K562 (cell line): ENCODE results near the gene WIPF2. TPM values are rescaled to one million over a fixed set of nuclear protein-coding genes. Genes with fewer than 3 reads are reported as not detected.

Experiments used
- ATF7 ChIP-seq: fragments of 450-650 bp; IDR thresholded peaks from 2 replicates; pipeline ENCODE4 v1.7.1; 2014; ENCODE audit warnings: mild to moderate bottlenecking, moderate library complexity
- BHLHE40 ChIP-seq: IDR thresholded peaks from 2 replicates; pipeline ENCODE4 v1.6.1; 2011; ENCODE audit warnings: low read length, improper control_type of control experiment
- DPF2 ChIP-seq: fragments of 450-650 bp; IDR thresholded peaks from 2 replicates; pipeline ENCODE4 v1.6.1; 2016
- ESRRA ChIP-seq: fragments of 450-650 bp; IDR thresholded peaks from 2 replicates; pipeline ENCODE4 v1.6.1; 2014; ENCODE audit warnings: low read depth, mild to moderate bottlenecking, moderate library complexity, borderline replicate concordance
- FOSL1 ChIP-seq: fragments of 200-800 bp; sonication (Bioruptor generic); conservative IDR thresholded peaks from 2 replicates; pipeline ENCODE4 v1.6.1; 2016; ENCODE audit warnings: missing genetic modification characterization, missing compliant biosample characterization
- GABPB1 ChIP-seq: sonication (generic); formaldehyde crosslinking; IDR thresholded peaks from 2 replicates; pipeline ENCODE4 v1.8.0; 2022; ENCODE audit warnings: mild to moderate bottlenecking, missing genetic modification reagents
- JUND ChIP-seq, 2 experiments: IDR thresholded peaks; 2 replicates in 1 of 2; 3 replicates in 1 of 2; pipeline ENCODE4 v1.6.1; 2011; ENCODE audit warnings: borderline replicate concordance in 2 of 2, low read depth in 2 of 2, low read length in 2 of 2, improper control_type of control experiment in 1 of 2, missing biosample characterization in 1 of 2, missing genetic modification characterization in 1 of 2, missing genetic modification reagents in 1 of 2
- KDM1A ChIP-seq, 2 experiments: fragments of 450-650 bp; IDR thresholded peaks; 2 replicates each; pipeline ENCODE4 v1.6.1; 2016; ENCODE audit warnings: mild to moderate bottlenecking in 2 of 2
- L3MBTL2 ChIP-seq: fragments of 450-650 bp; IDR thresholded peaks from 2 replicates; pipeline ENCODE4 v1.6.1; 2016; ENCODE audit warnings: mild to moderate bottlenecking, moderate library complexity
- MAZ ChIP-seq, 2 experiments: fragments of 450-650 bp in 1 of 2; sonication (generic) in 1 of 2; formaldehyde crosslinking; IDR thresholded peaks in 1 of 2; conservative IDR thresholded peaks in 1 of 2; 2 replicates each; pipeline versions ENCODE4 v1.4.0 to v1.5.0; 2020; ENCODE audit warnings: mild to moderate bottlenecking in 1 of 2, missing genetic modification reagents in 1 of 2
- MITF ChIP-seq: IDR thresholded peaks from 2 replicates; pipeline ENCODE4 v1.6.1; 2014; ENCODE audit warnings: antibody characterized with exemption
- MYC ChIP-seq, 2 experiments: fragments of 250-450 bp in 1 of 2; sonication (Bioruptor Pico) in 1 of 2; IDR thresholded peaks; 2 replicates each; pipeline versions ENCODE4 v1.5.1 to v1.6.1; 2012 to 2021; ENCODE audit warnings: low read depth in 2 of 2, borderline replicate concordance in 1 of 2, improper control_type of control experiment in 1 of 2, low read length in 1 of 2, mild to moderate bottlenecking in 1 of 2, moderate library complexity in 1 of 2
- NCOA1 ChIP-seq: fragments of 450-650 bp; IDR thresholded peaks from 2 replicates; pipeline ENCODE4 v1.6.1; 2016; ENCODE audit warnings: low read depth
- RBFOX2 ChIP-seq: fragments of 200-400 bp; formaldehyde crosslinking; IDR thresholded peaks from 2 replicates; pipeline ENCODE4 v1.6.1; 2017; ENCODE audit warnings: low read depth, mild to moderate bottlenecking, low read length, moderate library complexity
- RCOR1 ChIP-seq, 2 experiments: IDR thresholded peaks; 2 replicates each; pipeline ENCODE4 v1.6.1; 2012; ENCODE audit warnings: low read depth in 2 of 2, low read length in 2 of 2, borderline replicate concordance in 1 of 2, improper control_type of control experiment in 1 of 2
- SMC3 ChIP-seq: conservative IDR thresholded peaks from 2 replicates; pipeline ENCODE4 v1.6.1; 2011; ENCODE audit warnings: low read depth, low read length, improper control_type of control experiment; ENCODE audit not compliant: insufficient read depth
- SNIP1 ChIP-seq: fragments of 450-650 bp; IDR thresholded peaks from 2 replicates; pipeline ENCODE4 v1.7.1; 2017; ENCODE audit warnings: low read depth, mild to moderate bottlenecking
- ZBTB33 ChIP-seq: sonication (generic); formaldehyde crosslinking; IDR thresholded peaks from 2 replicates; pipeline ENCODE4 v1.8.1; 2023; ENCODE audit warnings: mild to moderate bottlenecking, missing genetic modification reagents
- ZBTB7A ChIP-seq: IDR thresholded peaks from 2 replicates; pipeline ENCODE4 v1.6.1; 2011; ENCODE audit warnings: low read depth, mild to moderate bottlenecking, low read length, moderate library complexity, borderline replicate concordance; ENCODE audit not compliant: control insufficient read depth
- ZNF274 ChIP-seq: IDR thresholded peaks from 2 replicates; pipeline ENCODE4 v1.6.1; 2011; ENCODE audit warnings: low read depth, mild to moderate bottlenecking, low read length, moderate library complexity, borderline replicate concordance
- polyA plus RNA-seq, 8 experiments: library from polyadenylated mRNA; depleted of rRNA in 4 of 8; stranded (reverse) in 5 of 8; unstranded in 3 of 8; fragments of >200 nt; fragmentation: Nextera tagmentation in 2 of 8; fragmentation: Illumina TruSeq in 1 of 8; extraction: Ambion mirVana in 2 of 8; extraction: Trizol in 1 of 8; gene quantifications; 2 replicates each; pipeline versions ENCODE4 v1.2.1 to v1.2.3, GENCODE V29; 2011 to 2014; ENCODE audit warnings: inconsistent platforms in 1 of 8, missing spikeins in 1 of 8
- total RNA-seq, 7 experiments: library from RNA; depleted of rRNA in 6 of 7; stranded (reverse); fragments of >200 nt in 6 of 7; fragmentation: Illumina TruSeq in 2 of 7; extraction: Trizol in 2 of 7; gene quantifications; 2 replicates each; pipeline versions ENCODE4 v1.2.1 to v1.2.3, GENCODE V29; 2011 to 2021; ENCODE audit warnings: low replicate concordance in 1 of 7
- TF ChIP-seq, protein P1 (sequence below): sonication (generic); formaldehyde crosslinking; IDR thresholded peaks from 2 replicates; pipeline ENCODE4 v1.8.1; 2023; ENCODE audit warnings: mild to moderate bottlenecking, missing genetic modification reagents

The WIPF2 gene
- total and polyA plus RNA-seq, 9 of the 15 experiments (the other 6 are each of a cell fraction or from before 2014, with no cell fraction given), result 3.6 to 15.0 (median 5.3) TPM

DNA sequence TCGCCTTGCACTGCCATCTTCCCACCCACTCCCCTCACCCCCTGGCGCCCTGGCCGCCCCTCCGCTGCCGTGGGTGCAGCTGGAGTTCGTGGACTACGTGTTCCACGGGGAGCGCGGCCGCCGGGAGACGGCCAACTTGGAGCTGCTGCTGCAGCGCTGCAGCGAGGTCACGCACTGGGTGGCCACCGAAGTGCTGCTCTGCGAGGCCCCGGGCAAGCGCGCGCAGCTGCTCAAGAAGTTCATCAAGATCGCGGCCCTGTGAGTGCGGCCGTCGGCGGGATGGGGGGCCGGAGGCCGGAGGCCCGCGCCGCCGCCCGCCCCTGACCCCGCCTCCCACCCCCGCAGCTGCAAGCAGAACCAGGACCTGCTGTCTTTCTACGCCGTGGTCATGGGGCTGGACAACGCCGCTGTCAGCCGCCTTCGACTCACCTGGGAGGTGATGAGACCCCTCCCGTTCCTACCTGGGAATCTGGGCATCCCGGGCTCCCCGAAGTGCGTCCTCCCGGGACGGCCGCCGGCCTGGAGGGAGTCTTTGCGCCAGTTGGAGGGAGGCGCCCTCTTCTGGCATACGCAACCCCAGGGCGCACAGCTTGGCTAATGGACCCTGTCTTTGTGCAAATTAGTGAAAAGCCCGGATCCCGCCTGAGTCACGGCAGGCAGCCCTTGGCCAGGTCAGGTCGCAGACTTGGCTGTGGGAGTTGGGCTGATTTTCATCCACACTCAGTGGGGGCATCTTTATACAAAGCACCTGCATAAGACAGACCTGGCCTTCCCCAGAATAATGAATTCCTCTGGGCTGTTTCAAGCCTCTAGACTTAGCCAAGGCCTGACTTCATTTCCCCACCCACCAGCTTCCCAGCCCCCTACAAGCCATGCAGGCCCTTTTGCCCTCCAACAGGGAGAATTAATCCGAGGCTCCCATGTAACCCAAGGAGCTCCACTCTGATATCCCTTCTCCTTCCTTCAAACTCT is 27.6 kb upstream of the WIPF2 start (continued):
- TF ChIP-seq, protein P1, sequence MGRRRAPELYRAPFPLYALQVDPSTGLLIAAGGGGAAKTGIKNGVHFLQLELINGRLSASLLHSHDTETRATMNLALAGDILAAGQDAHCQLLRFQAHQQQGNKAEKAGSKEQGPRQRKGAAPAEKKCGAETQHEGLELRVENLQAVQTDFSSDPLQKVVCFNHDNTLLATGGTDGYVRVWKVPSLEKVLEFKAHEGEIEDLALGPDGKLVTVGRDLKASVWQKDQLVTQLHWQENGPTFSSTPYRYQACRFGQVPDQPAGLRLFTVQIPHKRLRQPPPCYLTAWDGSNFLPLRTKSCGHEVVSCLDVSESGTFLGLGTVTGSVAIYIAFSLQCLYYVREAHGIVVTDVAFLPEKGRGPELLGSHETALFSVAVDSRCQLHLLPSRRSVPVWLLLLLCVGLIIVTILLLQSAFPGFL (CRISPR knock-in tag), result 0 out of 2 replicates have a peak, but pooled peaks have one; percentile 44
- TF ChIP-seq JUND (IDR thresholded peaks at IDR 0.05; ENCODE audit: borderline replicate concordance, low read depth, low read length), result 0 out of 2 replicates have a peak, but pooled peaks have one; percentile 29
- TF ChIP-seq JUND (tag; IDR thresholded peaks at IDR 0.05; ENCODE audit: borderline replicate concordance, low read depth, low read length), result no peak; the same call in 2 of the 3 replicates
- TF ChIP-seq L3MBTL2, result peak; percentile 51
- TF ChIP-seq MAZ (CRISPR knock-in tag; conservative IDR thresholded peaks at IDR 0.05 in 1 of 2, IDR thresholded peaks at IDR 0.05 in 1 of 2), result peak; percentile 65 to 67; a peak in 3 of 4 replicates
- 0 out of 2 replicates have a peak, but pooled peaks have one; percentile 24 for TF ChIP-seq NCOA1
- TF ChIP-seq ZNF274, result no peak
- TF ChIP-seq RBFOX2, result peak; percentile 43
- TF ChIP-seq BHLHE40, result peak; percentile 64
- 0 out of 2 replicates have a peak, but pooled peaks have one; percentile 32 for TF ChIP-seq ESRRA
- TF ChIP-seq SNIP1, result no peak
- peak; percentile 79; the same call in 1 of the 2 replicates for TF ChIP-seq SMC3
- 0 out of 2 replicates have a peak, but pooled peaks have one; percentile 23 for TF ChIP-seq FOSL1 (tag)
- peak; percentile 35; the same call in 1 of the 2 replicates for TF ChIP-seq GABPB1 (CRISPR knock-in tag)
- TF ChIP-seq RCOR1 (IDR thresholded peaks at IDR 0.05; ENCODE audit: borderline replicate concordance in 1 of 2, low read depth in 2 of 2, low read length in 2 of 2), result peak in 1 of 2 experiments; percentile 71; a peak in 3 of 4 replicates
- TF ChIP-seq ATF7, result peak; percentile 44; the same call in 1 of the 2 replicates
- peak; percentile 75; the same call in 1 of the 2 replicates for TF ChIP-seq ZBTB7A
- TF ChIP-seq MYC (IDR thresholded peaks at IDR 0.05; ENCODE audit: low read depth, low read length), result 0 out of 2 replicates have a peak, but pooled peaks have one; percentile 39
- no peak for TF ChIP-seq MYC (CRISPR knock-in tag; IDR thresholded peaks at IDR 0.05; ENCODE audit: borderline replicate concordance, low read depth)
- TF ChIP-seq KDM1A (IDR thresholded peaks at IDR 0.05), result peak; percentile 15 to 44; a peak in 1 of 4 replicates
- peak; percentile 52; the same call in 1 of the 2 replicates for TF ChIP-seq DPF2
- no peak for TF ChIP-seq ZBTB33 (CRISPR knock-in tag)
- peak; percentile 11; the same call in 1 of the 2 replicates for TF ChIP-seq MITF
